Naive thymus-derived CD4-positive, alpha-beta T cell (primary cell): ENCODE data around the gene PPP2R5A. TPM values are rescaled to one million over a fixed set of nuclear protein-coding genes. Genes with fewer than 3 reads are reported as not detected.

ENCODE experiments used
- ATAC-seq: fragments of 150-1000 bp; cut with Tn5 transposase; 2 replicates; pipeline ENCODE4 v1.10.0; 2021; ENCODE audit warnings: mild to moderate bottlenecking, moderate library complexity
- CTCF ChIA-PET: fragments of 350-600 bp; sonication (Branson Sonifier 250); formaldehyde crosslinking; loops from one replicate; lab custom pipeline; 2021; ENCODE audit warnings: antibody characterized with exemption; lab: Charles Lee
- POLR2A ChIA-PET: fragments of 350-600 bp; sonication (Branson Sonifier 250); formaldehyde crosslinking; loops from one replicate; lab custom pipeline; 2021; ENCODE audit warnings: antibody characterized with exemption, inconsistent platforms; lab: Charles Lee
- DNase-seq, 9 donors: peaks; one replicate each; pipeline versions ENCODE4 v3.0.0 to v3.0.0-alpha.2; 2020 to 2022; ENCODE audit warnings: mixed read lengths in 1 of 9
- H3K27ac ChIP-seq: one replicate; pipeline ENCODE4 v1.7.0; 2013; ENCODE audit warnings: mild to moderate bottlenecking, low read depth, low read length, moderate library complexity
- H3K27me3 ChIP-seq, 2 donors: one replicate each; pipeline ENCODE4 v1.7.0; 2013; ENCODE audit warnings: low read length in 2 of 2, mild to moderate bottlenecking in 2 of 2, moderate library complexity in 2 of 2; ENCODE audit not compliant: control insufficient read depth in 2 of 2, insufficient read depth in 2 of 2
- H3K36me3 ChIP-seq, 3 experiments: 1 replicate in 2 of 3; 2 replicates in 1 of 3; pipeline ENCODE4 v1.7.0; 2013; ENCODE audit warnings: low read length in 3 of 3, mild to moderate bottlenecking in 3 of 3, moderate library complexity in 1 of 3; ENCODE audit not compliant: insufficient read depth in 3 of 3, control insufficient read depth in 2 of 3
- H3K4me1 ChIP-seq, 2 donors: one replicate each; pipeline ENCODE4 v1.7.0; 2013; ENCODE audit warnings: low read length in 2 of 2, mild to moderate bottlenecking in 2 of 2, moderate library complexity in 1 of 2; ENCODE audit not compliant: control insufficient read depth in 2 of 2, insufficient read depth in 2 of 2
- H3K4me3 ChIP-seq: 2 replicates; pipeline ENCODE4 v1.7.0; 2013; ENCODE audit warnings: mild to moderate bottlenecking, low read length
- H3K9me3 ChIP-seq, 3 experiments: 1 replicate in 2 of 3; 2 replicates in 1 of 3; pipeline ENCODE4 v1.7.0; 2013; ENCODE audit warnings: low read length in 3 of 3; ENCODE audit not compliant: control insufficient read depth in 2 of 3
- H3K27ac Mint-ChIP-seq, 9 donors: one replicate each; pipeline ENCODE4 v1.8.0; 2020 to 2022; ENCODE audit warnings: mixed read lengths in 9 of 9, mild to moderate bottlenecking in 8 of 9, moderate library complexity in 5 of 9, inconsistent platforms in 2 of 9
- H3K27me3 Mint-ChIP-seq, 5 donors: one replicate each; pipeline ENCODE4 v1.8.0; 2021 to 2022; ENCODE audit warnings: mixed read lengths in 5 of 5, mild to moderate bottlenecking in 1 of 5
- H3K36me3 Mint-ChIP-seq, 5 donors: one replicate each; pipeline ENCODE4 v1.8.0; 2020 to 2022; ENCODE audit warnings: mixed read lengths in 5 of 5, mild to moderate bottlenecking in 3 of 5, inconsistent platforms in 1 of 5
- H3K4me1 Mint-ChIP-seq, 7 donors: one replicate each; pipeline ENCODE4 v1.8.0; 2020 to 2022; ENCODE audit warnings: mixed read lengths in 7 of 7, mild to moderate bottlenecking in 3 of 7, inconsistent platforms in 1 of 7
- H3K4me3 Mint-ChIP-seq, 10 donors: one replicate each; pipeline ENCODE4 v1.8.0; 2020 to 2022; ENCODE audit warnings: mild to moderate bottlenecking in 10 of 10, mixed read lengths in 10 of 10, moderate library complexity in 6 of 10, inconsistent platforms in 2 of 10
- H3K9me3 Mint-ChIP-seq, 11 donors: one replicate each; pipeline ENCODE4 v1.8.0; 2020 to 2022; ENCODE audit warnings: mixed read lengths in 11 of 11, mild to moderate bottlenecking in 4 of 11, inconsistent platforms in 1 of 11, moderate library complexity in 1 of 11
- intact Hi-C, 2 donors: fragments of 100-400 bp; cut with micrococcal nuclease; formaldehyde crosslinking; loops; one replicate each; pipeline ENCODE4 v1.15.1; 2023
- polyA plus RNA-seq, 2 donors: library from polyadenylated mRNA; unstranded; fragments of 300-500 nt; fragmentation: Illumina TruSeq; gene quantifications; one replicate each; pipeline ENCODE4 v1.2.3, GENCODE V29; 2021
- total RNA-seq, 6 experiments: library from RNA in 5 of 6; stranded (reverse) in 5 of 6; gene quantifications; 1 replicate in 5 of 6; 2 replicates in 1 of 6; pipeline ENCODE4 v1.2.3 and lab custom pipeline; 2021 to 2026

PPP2R5A gene
- total RNA-seq (10 to 100 TPM; 38.5 to 52.7 (median 49.8) TPM), polyA plus RNA-seq (10 to 100 TPM; 22.9 to 27.5 TPM), total RNA-seq (lab: John Stamatoyannopoulos, UW) (79.4 reads per million, percentile 80 among the genes with 10 or more reads in this experiment)

- ChIA-PET POLR2A (interaction anchor here (0.6 to 2.8 kb wide), 21 partner anchors 10 to 507 kb away, joined by 3 to 32 read pairs (median 3); partner anchors contain the start of genes DTL, INTS7 and PACC1), CTCF (interaction anchor here (0.9 to 3.1 kb wide), 4 partner anchors 10 to 223 kb away, joined by 4 to 29 read pairs (median 4); no protein-coding TSS in a partner anchor)
- H3K27ac Mint-ChIP-seq, result peak within 1 kb of the TSS; percentile 96 to 99 (median 98)
- H3K4me1 ChIP-seq, result peaks cover 19 to 26% of the 10 kb centered on the region in 2 donors
- peaks cover 0 to 5% (median 0%) of the 10 kb centered on the region in 3 experiments for H3K36me3 ChIP-seq
- H3K4me1 Mint-ChIP-seq, result peaks cover 21 to 49% (median 43%) of the 10 kb centered on the region in 7 donors
- ATAC-seq (peak; percentile 92), DNase-seq (peak; percentile 95 to 99 (median 99))
- peak within 1 kb of the TSS; percentile 96 for H3K4me3 ChIP-seq
- H3K27me3 ChIP-seq, result no peaks in the 10 kb centered on the region
- H3K27me3 Mint-ChIP-seq, result peaks cover 0 to 6% (median 0%) of the 10 kb centered on the region in 5 donors
- peak within 1 kb of the TSS; percentile 94 to 100 (median 98) for H3K4me3 Mint-ChIP-seq
- intact Hi-C loops, result loop anchor here (1.0 to 10.0 kb wide), 23 partner anchors 29 to 2000 kb away; partner anchors contain the start of genes ANGEL2 (in 2 of the 2), ATF3 (in 2 of the 2), DTL (in 2 of the 2) and INTS7 (in 2 of the 2)
- peaks cover 0 to 16% (median 0%) of the 10 kb centered on the region in 5 donors for H3K36me3 Mint-ChIP-seq
- peaks cover 0 to 2% (median 0%) of the 10 kb centered on the region in 11 donors for H3K9me3 Mint-ChIP-seq
- peak within 1 kb of the TSS; percentile 96 for H3K27ac ChIP-seq
- H3K9me3 ChIP-seq, result no peaks in the 10 kb centered on the region
Measured at GRCh38 chr1:212284744-212285684, at the start of gene PPP2R5A. TSS of gene PPP2R5A (plus strand) at chr1:212285410. CDS start at chr1:212286111, 701 bp downstream.

GRCh38 chr1:212235857-212236256 lies 49.4 kb upstream of the PPP2R5A start:
- H3K4me1 ChIP-seq, result peaks cover 0 to 8% of the 10 kb centered on the region in 2 donors
- Mint-ChIP-seq H3K36me3 (peaks cover 0 to 3% (median 0%) of the 10 kb centered on the region in 5 donors), H3K27ac (peak overlapping the region in 1 of 9 donors; percentile 13), H3K4me1 (peaks cover 0 to 44% (median 7%) of the 10 kb centered on the region in 7 donors), H3K27me3 (no peaks in the 10 kb centered on the region), H3K9me3 (peaks cover 0 to 1% (median 0%) of the 10 kb centered on the region in 11 donors), H3K4me3 (no peak overlapping the region)
- intact Hi-C loops, result no loop called here
- ATAC-seq, result no peak
- H3K27ac ChIP-seq, result no peak overlapping the region
- no peaks in the 10 kb centered on the region for H3K27me3 ChIP-seq
- H3K36me3 ChIP-seq, result no peaks in the 10 kb centered on the region
- no peak overlapping the region for H3K4me3 ChIP-seq
- no peak for DNase-seq
- no peaks in the 10 kb centered on the region for H3K9me3 ChIP-seq
- POLR2A ChIA-PET, result no interaction called here
- CTCF ChIA-PET, result interaction anchor here (1.0 kb wide), 1 partner anchor 149 kb away, joined by 3 read pairs; no protein-coding TSS in a partner anchor

DNA sequence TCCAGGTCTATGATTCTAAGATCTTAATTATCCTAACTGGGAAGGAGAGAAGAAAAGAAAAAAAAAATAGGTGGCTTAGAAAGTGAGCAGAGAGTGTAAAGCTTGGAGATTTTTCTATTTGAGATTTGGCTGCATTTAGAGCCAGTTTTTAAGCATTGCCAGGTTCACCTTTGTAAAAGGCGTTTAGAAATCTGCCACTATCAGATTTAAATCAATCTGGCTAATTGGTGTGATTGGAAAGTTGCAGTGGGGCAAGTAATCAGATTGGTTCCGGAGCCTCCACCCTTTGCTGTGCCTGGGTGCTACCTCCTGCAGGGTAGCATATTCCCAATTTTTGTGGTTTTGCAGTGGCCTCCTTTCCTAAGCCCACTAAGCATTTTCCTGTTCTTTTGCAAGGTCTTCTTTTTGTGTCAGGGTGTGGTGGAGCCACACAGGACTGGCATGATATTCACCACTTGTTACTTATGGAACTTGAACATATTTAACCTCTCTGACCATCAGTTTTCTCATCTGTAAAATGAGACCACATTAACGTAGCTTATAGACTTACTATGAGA lies 48.5 kb upstream of the PPP2R5A start:
- ATAC-seq, result no peak
- Histone ChIP-seq H3K27ac (no peak overlapping the region), H3K4me3 (no peak overlapping the region), H3K27me3 (no peaks in the 10 kb centered on the region), H3K9me3 (no peaks in the 10 kb centered on the region), H3K36me3 (no peaks in the 10 kb centered on the region), H3K4me1 (peaks cover 0 to 8% of the 10 kb centered on the region in 2 donors)
- peaks cover 0 to 1% (median 0%) of the 10 kb centered on the region in 11 donors for H3K9me3 Mint-ChIP-seq
- peak overlapping the region in 1 of 9 donors; percentile 74 for H3K27ac Mint-ChIP-seq
- H3K36me3 Mint-ChIP-seq, result peaks cover 0 to 4% (median 0%) of the 10 kb centered on the region in 5 donors
- H3K27me3 Mint-ChIP-seq, result no peaks in the 10 kb centered on the region
- ChIA-PET POLR2A (interaction anchor here (0.6 kb wide), 1 partner anchor 1966 kb away, joined by 3 read pairs; no protein-coding TSS in a partner anchor), CTCF (interaction anchor here (1.0 kb wide), 1 partner anchor 150 kb away, joined by 3 read pairs; no protein-coding TSS in a partner anchor)
- H3K4me1 Mint-ChIP-seq, result peaks cover 0 to 40% (median 7%) of the 10 kb centered on the region in 7 donors
- no peak for DNase-seq
- H3K4me3 Mint-ChIP-seq, result no peak overlapping the region
- intact Hi-C loops, result no loop called here

DNA sequence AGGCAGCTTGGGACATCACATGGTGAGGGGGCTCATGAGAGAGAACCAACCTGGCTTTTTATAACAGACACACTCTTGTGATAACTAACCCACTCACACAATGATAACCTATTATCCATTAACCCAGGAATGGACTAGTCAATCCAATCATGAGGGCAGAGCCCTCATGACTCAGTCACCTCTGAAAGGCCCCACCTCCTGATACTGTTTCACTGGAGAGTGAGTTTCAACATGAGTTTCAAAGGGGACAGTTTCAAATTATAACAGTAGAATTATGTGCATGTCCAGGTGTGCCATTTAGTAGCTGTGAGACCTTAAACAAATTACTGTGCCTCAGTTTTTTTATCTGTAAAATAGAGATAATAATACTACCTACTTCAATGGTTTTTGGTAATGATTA lies 47.6 kb upstream of the PPP2R5A start:
- peaks cover 0 to 37% (median 7%) of the 10 kb centered on the region in 7 donors for H3K4me1 Mint-ChIP-seq
- H3K4me3 ChIP-seq, result no peak overlapping the region
- peaks cover 0 to 3% of the 10 kb centered on the region in 2 donors for H3K4me1 ChIP-seq
- no peak overlapping the region for H3K27ac Mint-ChIP-seq
- intact Hi-C loops, result no loop called here
- ChIA-PET CTCF (no interaction called here), POLR2A (no interaction called here)
- H3K27ac ChIP-seq, result no peak overlapping the region
- ATAC-seq (no peak), DNase-seq (no peak)
- no peaks in the 10 kb centered on the region for H3K27me3 ChIP-seq
- H3K36me3 Mint-ChIP-seq, result peaks cover 0 to 4% (median 0%) of the 10 kb centered on the region in 5 donors
- H3K27me3 Mint-ChIP-seq, result no peaks in the 10 kb centered on the region
- H3K36me3 ChIP-seq, result no peaks in the 10 kb centered on the region
- H3K9me3 ChIP-seq, result no peaks in the 10 kb centered on the region
- H3K9me3 Mint-ChIP-seq, result no peaks in the 10 kb centered on the region
- no peak overlapping the region for H3K4me3 Mint-ChIP-seq

GRCh38 chr1:212238552-212238951 lies 46.7 kb upstream of the PPP2R5A start:
- Mint-ChIP-seq H3K36me3 (peaks cover 0 to 4% (median 0%) of the 10 kb centered on the region in 5 donors), H3K27me3 (peaks cover 0 to 5% (median 0%) of the 10 kb centered on the region in 5 donors), H3K4me1 (peaks cover 0 to 35% (median 7%) of the 10 kb centered on the region in 7 donors), H3K9me3 (no peaks in the 10 kb centered on the region), H3K4me3 (no peak overlapping the region), H3K27ac (no peak overlapping the region)
- peaks cover 0 to 3% of the 10 kb centered on the region in 2 donors for H3K4me1 ChIP-seq
- POLR2A ChIA-PET, result no interaction called here
- CTCF ChIA-PET, result no interaction called here
- no peaks in the 10 kb centered on the region for H3K27me3 ChIP-seq
- intact Hi-C loops, result no loop called here
- H3K36me3 ChIP-seq, result no peaks in the 10 kb centered on the region
- H3K4me3 ChIP-seq, result no peak overlapping the region
- H3K9me3 ChIP-seq, result no peaks in the 10 kb centered on the region
- no peak overlapping the region for H3K27ac ChIP-seq
- ATAC-seq (no peak), DNase-seq (no peak)

DNA sequence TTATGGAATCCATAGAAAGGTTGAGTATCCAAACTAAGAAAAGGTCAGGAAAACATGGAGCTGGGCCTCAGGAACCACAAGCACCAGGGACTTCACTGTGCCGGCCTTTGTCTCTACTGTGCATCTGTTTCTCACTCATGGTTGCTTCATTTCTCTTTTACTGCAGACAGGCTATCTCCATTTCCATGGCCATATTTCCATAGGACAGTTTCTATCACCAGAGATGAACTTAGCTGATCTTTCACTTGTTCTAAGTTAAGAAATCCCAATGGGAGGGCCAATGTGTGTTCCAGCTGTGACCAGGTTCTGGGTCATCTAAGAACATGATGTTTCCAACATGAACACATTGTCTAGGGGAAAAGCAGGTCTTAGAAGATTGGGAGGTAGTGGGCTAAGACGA lies 43.7 kb upstream of the PPP2R5A start:
- peaks cover 0 to 13% (median 0%) of the 10 kb centered on the region in 5 donors for H3K36me3 Mint-ChIP-seq
- intact Hi-C loops, result no loop called here
- no peak for ATAC-seq
- Histone ChIP-seq H3K27ac (no peak overlapping the region), H3K27me3 (peaks cover 0 to 3% of the 10 kb centered on the region in 2 donors), H3K4me1 (no peaks in the 10 kb centered on the region), H3K4me3 (no peak overlapping the region), H3K9me3 (no peaks in the 10 kb centered on the region), H3K36me3 (no peaks in the 10 kb centered on the region)
- no peak overlapping the region for H3K27ac Mint-ChIP-seq
- ChIA-PET POLR2A (no interaction called here), CTCF (no interaction called here)
- H3K4me1 Mint-ChIP-seq, result peaks cover 7 to 34% (median 15%) of the 10 kb centered on the region in 7 donors
- H3K9me3 Mint-ChIP-seq, result no peaks in the 10 kb centered on the region
- no peak overlapping the region for H3K4me3 Mint-ChIP-seq
- peaks cover 0 to 9% (median 0%) of the 10 kb centered on the region in 5 donors for H3K27me3 Mint-ChIP-seq
- no peak for DNase-seq
